Mesodermal cell (in vitro differentiated cells): ENCODE results near the gene PLXNA4.

Experiments
- H3K27ac ChIP-seq: 2 replicates; pipeline ENCODE4 v1.7.0; 2013; ENCODE audit warnings: mild to moderate bottlenecking, low read depth, low read length, moderate library complexity; ENCODE audit not compliant: severe bottlenecking
- H3K36me3 ChIP-seq: 2 replicates; pipeline ENCODE4 v1.7.1; 2013; ENCODE audit warnings: mild to moderate bottlenecking, low read length, moderate library complexity; ENCODE audit not compliant: control insufficient read depth, insufficient read depth
- H3K4me1 ChIP-seq: one replicate; pipeline ENCODE4 v1.7.1; 2013; ENCODE audit warnings: mild to moderate bottlenecking, low read length; ENCODE audit not compliant: insufficient read depth, control insufficient read depth, poor library complexity, severe bottlenecking
- H3K4me3 ChIP-seq: 2 replicates; pipeline ENCODE4 v1.7.0; 2013; ENCODE audit warnings: low read length, control low read depth, mild to moderate bottlenecking; ENCODE audit not compliant: insufficient read depth, poor library complexity, severe bottlenecking; ENCODE audit errors: extremely low read depth
- H3K9me3 ChIP-seq: 2 replicates; pipeline ENCODE4 v1.7.1; 2013; ENCODE audit warnings: mild to moderate bottlenecking, low read length, moderate library complexity; ENCODE audit not compliant: control insufficient read depth
- WGBS, 2 experiments: methylation state at CpG; one replicate each; pipeline ENCODE4 v1.1.5; 2013; ENCODE audit warnings: missing lambda C conversion rate in 2 of 2; ENCODE audit not compliant: insufficient coverage in 2 of 2; 5-methylcytosine and 5-hydroxymethylcytosine counted together

Gene PLXNA4

GRCh38 chr7:132252793-132253100 lies 323.5 kb downstream of the PLXNA4 start:
- Histone ChIP-seq H3K4me3 (no peak overlapping the region), H3K9me3 (no peaks in the 10 kb centered on the region), H3K27ac (no peak overlapping the region), H3K4me1 (peaks cover 8% of the 10 kb centered on the region), H3K36me3 (no peaks in the 10 kb centered on the region)
- no CpG with 5 or more reads among the region's 2 CpGs for WGBS, 2 experiments

GRCh38 chr7:132251327-132251659 lies 325.0 kb downstream of the PLXNA4 start:
- no peak overlapping the region for H3K27ac ChIP-seq
- no peaks in the 10 kb centered on the region for H3K9me3 ChIP-seq
- no peak overlapping the region for H3K4me3 ChIP-seq
- 52 to 56% methylated on average over 5 of the region's 5 CpGs for WGBS, 2 experiments
- H3K36me3 ChIP-seq: no peaks in the 10 kb centered on the region
- peaks cover 8% of the 10 kb centered on the region for H3K4me1 ChIP-seq

DNA sequence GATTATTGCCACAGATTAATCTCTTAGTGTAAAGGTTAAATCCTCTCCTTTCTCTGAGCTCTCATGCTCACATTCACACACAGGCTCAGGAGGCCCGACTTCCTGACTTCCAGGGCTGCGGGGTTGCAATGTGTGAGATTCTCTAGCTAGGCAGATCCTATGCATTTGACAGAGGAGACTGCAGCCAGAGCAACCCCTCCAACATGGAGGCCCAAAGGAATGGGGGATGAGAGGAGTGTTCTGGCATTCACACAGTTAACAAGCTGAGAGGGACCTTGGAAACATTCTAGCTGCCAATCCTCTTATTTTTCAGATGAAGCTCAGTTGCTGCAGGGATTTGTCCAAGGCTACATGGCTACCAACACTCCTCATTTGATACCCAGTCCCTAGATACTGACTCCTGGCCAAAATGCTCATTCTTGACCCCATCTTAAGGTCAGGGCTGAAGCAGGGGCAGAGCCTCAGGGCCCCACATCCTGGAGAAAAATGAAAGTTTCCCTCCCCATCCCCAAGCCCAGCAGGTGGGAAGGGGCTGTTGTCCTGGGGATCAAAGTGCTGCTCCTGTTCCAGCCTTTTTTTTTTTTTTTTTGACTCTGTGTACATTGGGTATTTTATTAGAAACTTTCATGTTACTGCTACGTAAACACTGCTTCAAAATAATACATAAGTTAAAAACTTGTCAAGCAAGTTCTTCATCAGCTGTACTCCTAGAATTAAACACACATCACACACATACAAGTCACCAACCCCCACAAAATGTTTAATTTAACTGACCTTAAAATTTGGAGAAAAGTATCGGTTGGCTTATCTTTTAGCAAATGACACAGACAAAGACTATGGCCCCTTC lies 325.6 kb downstream of the PLXNA4 start:
- H3K36me3 ChIP-seq: no peaks in the 10 kb centered on the region
- WGBS, 2 experiments: 75% methylated on average over 1 of the region's 4 CpGs; no CpG with 5 or more reads in 1 of the 2 experiments
- H3K4me1 ChIP-seq: peaks cover 8% of the 10 kb centered on the region
- H3K27ac ChIP-seq: no peak overlapping the region
- H3K4me3 ChIP-seq: no peak overlapping the region
- H3K9me3 ChIP-seq: peaks cover under 1% of the 10 kb centered on the region

DNA sequence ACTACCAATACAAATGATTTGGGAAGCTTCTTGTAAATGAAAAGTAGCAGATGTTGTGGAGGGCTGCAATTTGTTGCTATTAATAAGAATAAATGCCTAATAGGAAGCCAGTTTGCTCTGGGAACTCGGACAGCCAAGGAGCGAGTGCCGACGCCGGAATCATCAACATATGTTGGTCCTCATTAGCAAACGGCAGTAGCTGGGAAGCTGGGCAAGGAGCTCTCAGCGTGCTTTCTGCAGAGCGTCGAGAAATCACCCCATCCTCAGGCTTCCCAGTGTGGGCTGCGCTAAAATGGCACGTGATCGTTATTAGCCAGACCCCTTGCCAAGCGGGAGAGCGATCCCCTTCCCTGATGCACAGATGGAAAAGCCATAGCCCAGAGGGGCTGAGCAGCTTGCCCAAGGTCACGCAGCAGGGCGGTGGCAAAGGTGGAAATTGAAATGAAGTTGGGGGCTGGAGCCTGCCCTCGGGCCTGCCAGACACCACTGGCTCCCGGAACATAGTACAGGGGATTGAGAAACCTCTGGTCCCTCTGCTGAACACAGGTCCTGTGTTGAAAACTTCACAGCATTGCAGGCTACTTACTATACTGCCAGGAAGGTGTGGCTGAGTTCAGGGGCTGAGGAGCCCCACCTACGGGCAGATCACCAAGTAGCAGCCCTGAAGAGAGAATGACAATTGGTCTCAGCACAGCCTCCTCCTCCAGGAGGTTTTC lies 326.9 kb downstream of the PLXNA4 start:
- H3K4me3 ChIP-seq: no peak overlapping the region
- H3K4me1 ChIP-seq: peaks cover 8% of the 10 kb centered on the region
- H3K36me3 ChIP-seq: no peaks in the 10 kb centered on the region
- peaks cover 6% of the 10 kb centered on the region for H3K9me3 ChIP-seq
- no peak overlapping the region for H3K27ac ChIP-seq
- WGBS, 2 experiments: 66 to 71% methylated on average over 15 to 18 of the region's 19 CpGs

DNA sequence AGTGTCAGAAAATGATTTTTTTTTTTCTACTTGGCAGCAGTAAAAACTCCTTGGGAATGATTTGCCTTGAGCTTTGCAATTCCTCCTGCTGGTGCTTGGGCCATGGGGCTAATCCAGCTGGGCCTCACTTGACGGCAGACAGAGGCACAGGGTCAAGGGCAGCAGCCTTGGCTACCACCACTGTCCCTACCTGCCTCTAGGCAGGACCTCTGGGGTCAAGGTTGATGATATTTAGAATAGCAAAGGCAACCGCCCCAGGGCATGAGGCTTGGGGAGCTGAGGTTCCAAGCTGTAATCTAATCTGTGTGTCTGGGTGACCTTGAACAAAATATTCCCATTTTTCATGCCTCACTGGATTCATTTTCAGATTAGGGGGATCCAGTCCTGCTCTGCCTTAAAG lies 327.4 kb downstream of the PLXNA4 start:
- Histone ChIP-seq H3K36me3 (no peaks in the 10 kb centered on the region), H3K9me3 (peaks cover 6% of the 10 kb centered on the region), H3K27ac (no peak overlapping the region), H3K4me3 (no peak overlapping the region), H3K4me1 (peaks cover 9% of the 10 kb centered on the region)
- 83 to 90% methylated on average over 1 of the region's 2 CpGs for WGBS, 2 experiments

DNA sequence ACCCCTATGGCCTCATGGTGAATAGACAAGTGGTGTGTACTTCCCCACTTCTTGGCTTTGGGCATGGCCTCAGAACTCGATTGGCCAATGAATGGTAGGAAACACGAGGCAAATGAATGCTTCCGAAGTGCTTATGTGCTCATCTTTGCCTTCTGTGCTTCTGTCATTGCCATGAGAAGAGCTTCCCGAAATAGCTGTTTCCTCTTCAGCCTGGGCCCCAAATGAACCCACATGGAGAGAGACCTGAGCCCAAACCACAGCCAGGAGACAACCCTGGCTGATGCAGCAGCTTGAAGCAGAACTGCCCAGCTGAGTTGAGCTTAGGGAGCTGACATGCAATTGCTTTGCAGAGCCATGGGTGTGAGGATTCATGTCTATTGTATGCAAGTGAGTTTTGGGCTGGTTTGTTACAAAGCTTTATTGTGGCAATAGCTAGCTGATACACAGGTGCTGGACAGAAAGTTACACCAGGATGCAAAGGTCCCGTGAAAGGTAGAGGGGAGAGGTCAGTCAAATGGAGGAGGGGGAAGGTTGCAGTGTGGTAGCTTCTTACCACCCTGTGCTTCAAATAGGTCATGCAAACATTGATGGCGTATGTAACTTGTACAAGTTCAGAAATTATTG lies 328.2 kb downstream of the PLXNA4 start:
- H3K4me3 ChIP-seq: no peak overlapping the region
- H3K9me3 ChIP-seq: peaks cover 6% of the 10 kb centered on the region
- WGBS, 2 experiments: 92 to 95% methylated on average over 5 to 6 of the region's 6 CpGs
- no peak overlapping the region for H3K27ac ChIP-seq
- peaks cover 14% of the 10 kb centered on the region for H3K4me1 ChIP-seq
- H3K36me3 ChIP-seq: no peaks in the 10 kb centered on the region

DNA sequence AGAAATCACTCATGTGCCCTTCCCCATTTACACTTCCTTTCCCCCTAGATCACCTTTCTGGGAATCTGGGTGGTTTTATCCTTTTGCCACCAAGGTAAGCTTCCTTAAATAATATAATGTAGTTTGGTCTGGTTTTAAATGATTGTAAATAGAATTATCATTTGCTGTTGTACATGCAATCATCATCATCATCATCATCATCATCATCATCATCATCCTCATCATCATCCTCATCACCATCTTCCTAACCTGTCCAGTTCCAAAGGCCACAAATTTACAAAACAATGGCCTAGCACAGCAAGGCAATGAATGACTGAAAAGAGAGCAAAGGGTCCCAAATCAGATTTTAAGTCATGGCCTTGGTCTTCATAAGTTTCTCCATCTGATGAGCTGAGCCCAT lies 329.7 kb downstream of the PLXNA4 start:
- H3K9me3 ChIP-seq: peaks cover 6% of the 10 kb centered on the region
- no peak overlapping the region for H3K27ac ChIP-seq
- H3K36me3 ChIP-seq: no peaks in the 10 kb centered on the region
- peaks cover 14% of the 10 kb centered on the region for H3K4me1 ChIP-seq
- no peak overlapping the region for H3K4me3 ChIP-seq

- WGBS, 2 experiments: 85 to 93% methylated on average over 3 of the region's 3 CpGs
- no peak overlapping the region for H3K27ac ChIP-seq
- no peaks in the 10 kb centered on the region for H3K36me3 ChIP-seq
- peaks cover 6% of the 10 kb centered on the region for H3K9me3 ChIP-seq
- peaks cover 9% of the 10 kb centered on the region for H3K4me1 ChIP-seq
- no peak overlapping the region for H3K4me3 ChIP-seq
Observed at GRCh38 chr7:132245539-132245938, 330.7 kb downstream of the PLXNA4 start.

- Histone ChIP-seq H3K36me3 (no peaks in the 10 kb centered on the region), H3K4me1 (peaks cover 6% of the 10 kb centered on the region), H3K27ac (no peak overlapping the region), H3K9me3 (peaks cover 6% of the 10 kb centered on the region), H3K4me3 (no peak overlapping the region)
- 81 to 100% methylated on average over 2 to 4 of the region's 5 CpGs for WGBS, 2 experiments
Observed at GRCh38 chr7:132244903-132245480, 331.3 kb downstream of the PLXNA4 start.

DNA sequence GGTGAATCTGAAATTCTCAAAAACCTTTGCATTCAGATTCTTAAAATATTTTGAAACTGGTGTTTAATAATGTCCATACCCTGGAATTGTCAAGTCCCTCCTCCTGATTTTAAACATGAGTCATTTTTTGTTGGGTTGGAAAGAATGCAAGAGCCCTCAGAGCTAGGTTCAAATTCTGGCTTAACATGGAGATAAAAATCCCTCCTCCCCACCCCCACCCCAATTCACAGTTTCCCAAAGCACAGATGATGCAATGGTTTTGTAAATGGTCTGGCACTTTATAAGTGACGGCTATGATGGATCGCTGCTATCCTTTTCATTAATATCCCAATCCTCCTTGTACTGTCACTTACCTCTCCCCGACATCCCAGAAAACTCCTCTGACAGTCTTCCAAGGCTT lies 332.8 kb downstream of the PLXNA4 start:
- 80 to 94% methylated on average over 3 of the region's 3 CpGs for WGBS, 2 experiments
- peaks cover 6% of the 10 kb centered on the region for H3K4me1 ChIP-seq
- no peaks in the 10 kb centered on the region for H3K36me3 ChIP-seq
- H3K9me3 ChIP-seq: peaks cover 6% of the 10 kb centered on the region
- H3K4me3 ChIP-seq: no peak overlapping the region
- no peak overlapping the region for H3K27ac ChIP-seq
